Esophagus squamous epithelium (tissue), 5 donors: ENCODE results near the gene DENND2C. TPM values are rescaled to one million over a fixed set of nuclear protein-coding genes. Genes with fewer than 3 reads are reported as not detected.

Source experiments
- DNase-seq: peaks from one replicate; lab custom pipeline; 2025; lab: John Stamatoyannopoulos, UW
- H3K27ac ChIP-seq, 4 donors: fragments of 200-600 bp; sonication (generic); one replicate each; pipeline ENCODE4 v1.5.1; 2016 to 2019; ENCODE audit warnings: mild to moderate bottlenecking in 1 of 4
- H3K27me3 ChIP-seq, 4 donors: fragments of 200-600 bp; sonication (generic); 1 replicate in 3 of 4; 2 replicates in 1 of 4; pipeline versions ENCODE4 v1.5.1 to v1.6.0; 2017 to 2021; ENCODE audit warnings: antibody characterized with exemption in 1 of 4
- H3K36me3 ChIP-seq, 3 donors: fragments of 200-600 bp; sonication (generic); one replicate each; pipeline ENCODE4 v1.5.1; 2016 to 2019
- H3K4me1 ChIP-seq, 3 donors: fragments of 200-600 bp; sonication (generic); one replicate each; pipeline ENCODE4 v1.5.1; 2017 to 2019
- H3K4me3 ChIP-seq, 4 donors: fragments of 200-600 bp; sonication (generic); 1 replicate in 3 of 4; 2 replicates in 1 of 4; pipeline ENCODE4 v1.5.1; 2016 to 2019; ENCODE audit warnings: mild to moderate bottlenecking in 2 of 4, moderate library complexity in 1 of 4
- H3K9me3 ChIP-seq, 3 donors: fragments of 200-600 bp; sonication (generic); one replicate each; pipeline ENCODE4 v1.5.1; 2016 to 2019
- CTCF ChIP-seq, 6 experiments: fragments of 450-650 bp in 4 of 6; fragments of 200-600 bp in 2 of 6; sonication (generic) in 2 of 6; IDR thresholded peaks; one replicate each; pipeline ENCODE4 v1.5.1; 2016 to 2019; ENCODE audit warnings: antibody characterized with exemption in 6 of 6, mild to moderate bottlenecking in 4 of 6, moderate library complexity in 4 of 6
- POLR2A ChIP-seq, 4 donors: fragments of 450-650 bp; IDR thresholded peaks; one replicate each; pipeline ENCODE4 v1.6.1; 2017; ENCODE audit warnings: antibody characterized with exemption in 4 of 4, mild to moderate bottlenecking in 4 of 4, moderate library complexity in 3 of 4
- WGBS, 2 donors: methylation state at CpG; one replicate each; pipeline ENCODE4 v1.1.5; 2018; 5-methylcytosine and 5-hydroxymethylcytosine counted together
- intact Hi-C: fragments of 100-400 bp; cut with DNase I; formaldehyde crosslinking; loops from one replicate; pipeline ENCODE4 v1.15.0; 2022
- total RNA-seq, 4 donors: library from RNA; depleted of rRNA; stranded (reverse); fragments of >200 nt; gene quantifications; one replicate each; pipeline ENCODE4 v1.1.0, GENCODE V29; 2016
- donor health status: DM: yes; HTN: yes; CAD: no.

Gene DENND2C
- total RNA-seq, 4 donors from 2014 or later = 30.3 to 67.0 (median 41.2) TPM

GRCh38 chr1:114715952-114716303 lies 46.1 kb upstream of the DENND2C start:
- WGBS, 2 donors = 35 to 36% methylated on average over 4 of the region's 4 CpGs
- DNase-seq = no peak
- intact Hi-C loops = no loop called here

GRCh38 chr1:114712977-114713376 lies 43.1 kb upstream of the DENND2C start:
- H3K27me3 ChIP-seq = no peaks in the 10 kb centered on the region
- H3K4me3 ChIP-seq = no peak overlapping the region
- DNase-seq = no peak
- no peak for TF ChIP-seq POLR2A (IDR thresholded peaks at IDR 0.05)
- TF ChIP-seq CTCF (IDR thresholded peaks at IDR 0.05) = no peak
- H3K9me3 ChIP-seq = no peaks in the 10 kb centered on the region
- intact Hi-C loops = no loop called here
- H3K4me1 ChIP-seq = peaks cover 8 to 34% (median 12%) of the 10 kb centered on the region in 3 donors
- no peak overlapping the region for H3K27ac ChIP-seq
- peaks cover 11 to 71% (median 13%) of the 10 kb centered on the region in 3 donors for H3K36me3 ChIP-seq
- 86 to 91% methylated on average over 4 of the region's 4 CpGs for WGBS, 2 donors

More at GRCh38 chr1:114715952-114716303, 46.1 kb upstream of the DENND2C start:
- Histone ChIP-seq H3K27ac (peak overlapping the region; percentile 94 to 97 (median 95)), H3K9me3 (no peaks in the 10 kb centered on the region), H3K4me3 (peak overlapping the region; percentile 56 to 89 (median 78)), H3K4me1 (peaks cover 8 to 52% (median 12%) of the 10 kb centered on the region in 3 donors), H3K36me3 (peaks cover 7 to 73% (median 22%) of the 10 kb centered on the region in 3 donors), H3K27me3 (no peaks in the 10 kb centered on the region)
- TF ChIP-seq CTCF (IDR thresholded peaks at IDR 0.05) (no peak), POLR2A (IDR thresholded peaks at IDR 0.05) (no peak)

GRCh38 chr1:114710360-114710759 lies 40.5 kb upstream of the DENND2C start:
- peaks cover 4 to 18% (median 5%) of the 10 kb centered on the region in 3 donors for H3K4me1 ChIP-seq
- no peak overlapping the region for H3K27ac ChIP-seq
- no peaks in the 10 kb centered on the region for H3K27me3 ChIP-seq
- H3K36me3 ChIP-seq = peaks cover 11 to 91% (median 18%) of the 10 kb centered on the region in 3 donors
- intact Hi-C loops = no loop called here
- WGBS, 2 donors = 95 to 100% methylated on average over 3 of the region's 3 CpGs
- no peaks in the 10 kb centered on the region for H3K9me3 ChIP-seq
- TF ChIP-seq CTCF (IDR thresholded peaks at IDR 0.05) (no peak), POLR2A (IDR thresholded peaks at IDR 0.05) (no peak)
- no peak for DNase-seq
- no peak overlapping the region for H3K4me3 ChIP-seq

GRCh38 chr1:114707604-114708003 lies 37.8 kb upstream of the DENND2C start:
- Histone ChIP-seq H3K27ac (no peak overlapping the region), H3K27me3 (no peaks in the 10 kb centered on the region), H3K36me3 (peaks cover 9 to 77% (median 14%) of the 10 kb centered on the region in 3 donors), H3K4me1 (no peaks in the 10 kb centered on the region), H3K4me3 (no peak overlapping the region), H3K9me3 (no peaks in the 10 kb centered on the region)
- no peak for DNase-seq
- intact Hi-C loops = no loop called here
- TF ChIP-seq CTCF (IDR thresholded peaks at IDR 0.05) = no peak
- TF ChIP-seq POLR2A (IDR thresholded peaks at IDR 0.05) = no peak
- 69 to 85% methylated on average over 2 of the region's 2 CpGs for WGBS, 2 donors

GRCh38 chr1:114703242-114703641 lies 33.4 kb upstream of the DENND2C start:
- no peak for DNase-seq
- no peak overlapping the region for H3K4me3 ChIP-seq
- no peak overlapping the region for H3K27ac ChIP-seq
- TF ChIP-seq CTCF (IDR thresholded peaks at IDR 0.05) = no peak
- TF ChIP-seq POLR2A (IDR thresholded peaks at IDR 0.05) = no peak
- intact Hi-C loops = no loop called here
- H3K36me3 ChIP-seq = peaks cover 1 to 36% (median 7%) of the 10 kb centered on the region in 3 donors
- no peaks in the 10 kb centered on the region for H3K4me1 ChIP-seq
- H3K27me3 ChIP-seq = no peaks in the 10 kb centered on the region
- 90 to 92% methylated on average over 1 of the region's 1 CpG for WGBS, 2 donors
- H3K9me3 ChIP-seq = no peaks in the 10 kb centered on the region
